H9 (cell line): ENCODE results near the gene CDH26. TPM values are rescaled to one million over a fixed set of nuclear protein-coding genes. Genes with fewer than 3 reads are reported as not detected.

ENCODE experiments used
- DNase-seq: peaks from one replicate; pipeline ENCODE4 v3.0.0-alpha.2; 2017
- H2AFZ ChIP-seq: one replicate; pipeline ENCODE4 v1.6.1; 2013; ENCODE audit warnings: mild to moderate bottlenecking, low read length, control low read depth, moderate library complexity
- H2AK5ac ChIP-seq: 2 replicates; pipeline ENCODE4 v1.6.1; 2013; ENCODE audit warnings: low read length, control low read depth, mixed read lengths; ENCODE audit not compliant: insufficient read length
- H2BK120ac ChIP-seq: one replicate; pipeline ENCODE4 v1.6.1; 2013; ENCODE audit warnings: low read depth, mild to moderate bottlenecking, low read length, control low read depth, inconsistent platforms; ENCODE audit not compliant: poor library complexity, severe bottlenecking
- H2BK12ac ChIP-seq: 2 replicates; pipeline ENCODE4 v1.6.1; 2013; ENCODE audit warnings: low read length, control low read depth, mixed read lengths, low read depth; ENCODE audit not compliant: insufficient read length
- H2BK15ac ChIP-seq: 2 replicates; pipeline ENCODE4 v1.6.1; 2013; ENCODE audit warnings: low read depth, low read length, control low read depth
- H2BK20ac ChIP-seq: one replicate; pipeline ENCODE4 v1.6.1; 2013; ENCODE audit warnings: low read depth, mild to moderate bottlenecking, low read length, control low read depth, inconsistent platforms; ENCODE audit not compliant: poor library complexity, severe bottlenecking
- H2BK5ac ChIP-seq: 2 replicates; pipeline ENCODE4 v1.6.1; 2013; ENCODE audit warnings: low read length, control low read depth, mixed read lengths; ENCODE audit not compliant: insufficient read length
- H3K14ac ChIP-seq: 2 replicates; pipeline ENCODE4 v1.6.1; 2013; ENCODE audit warnings: low read length, control low read depth; ENCODE audit not compliant: insufficient read depth
- H3K18ac ChIP-seq: 2 replicates; pipeline ENCODE4 v1.6.1; 2013; ENCODE audit warnings: low read depth, mild to moderate bottlenecking, mixed read lengths, low read length, control low read depth; ENCODE audit not compliant: insufficient read length
- H3K23ac ChIP-seq: 2 replicates; pipeline ENCODE4 v1.6.1; 2013; ENCODE audit warnings: low read length, control low read depth, mixed read lengths, low read depth; ENCODE audit not compliant: insufficient read length
- H3K23me2 ChIP-seq: 2 replicates; pipeline ENCODE4 v1.6.1; 2013; ENCODE audit warnings: low read depth, mild to moderate bottlenecking, mixed read lengths, low read length, control low read depth; ENCODE audit not compliant: insufficient read length, poor library complexity, severe bottlenecking
- H3K27ac ChIP-seq: 2 replicates; pipeline ENCODE4 v1.5.1; 2013; ENCODE audit warnings: low read length, control low read depth, mixed read lengths, low read depth; ENCODE audit not compliant: insufficient read length
- H3K27me3 ChIP-seq: 2 replicates; pipeline ENCODE4 v1.6.1; 2013; ENCODE audit warnings: low read length, control low read depth, inconsistent platforms; ENCODE audit not compliant: insufficient read depth
- H3K4ac ChIP-seq: 2 replicates; pipeline ENCODE4 v1.6.1; 2013; ENCODE audit warnings: low read depth, mild to moderate bottlenecking, control low read depth, inconsistent platforms, low read length, moderate library complexity
- H3K4me1 ChIP-seq: 2 replicates; pipeline ENCODE4 v1.6.1; 2013; ENCODE audit warnings: low read length, control low read depth, inconsistent platforms; ENCODE audit not compliant: insufficient read depth
- H3K4me2 ChIP-seq: 2 replicates; pipeline ENCODE4 v1.6.1; 2013; ENCODE audit warnings: low read length, control low read depth, mixed read lengths; ENCODE audit not compliant: insufficient read length, insufficient read depth
- H3K56ac ChIP-seq: 2 replicates; pipeline ENCODE4 v1.6.1; 2013; ENCODE audit warnings: low read depth, mild to moderate bottlenecking, mixed read lengths, low read length, control low read depth; ENCODE audit not compliant: insufficient read length
- H3K79me1 ChIP-seq: 2 replicates; pipeline ENCODE4 v1.6.1; 2013; ENCODE audit warnings: low read depth, mild to moderate bottlenecking, moderate library complexity, low read length, control low read depth, inconsistent platforms; ENCODE audit not compliant: insufficient read depth, poor library complexity, severe bottlenecking
- H3K79me2 ChIP-seq: 2 replicates; pipeline ENCODE4 v1.6.1; 2013; ENCODE audit warnings: low read length, control low read depth, inconsistent platforms; ENCODE audit not compliant: insufficient read depth
- H3K9ac ChIP-seq: 2 replicates; pipeline ENCODE4 v1.6.1; 2013; ENCODE audit warnings: low read length, control low read depth, mixed read lengths; ENCODE audit not compliant: insufficient read length; ENCODE audit errors: extremely low read depth
- H3K9me3 ChIP-seq: one replicate; pipeline ENCODE4 v1.6.1; 2013; ENCODE audit warnings: low read depth, low read length, inconsistent platforms; ENCODE audit not compliant: control insufficient read depth
- H3T11ph ChIP-seq: one replicate; pipeline ENCODE4 v1.6.1; 2013; ENCODE audit warnings: mild to moderate bottlenecking, low read length, control low read depth, inconsistent platforms
- H4K20me1 ChIP-seq: one replicate; pipeline ENCODE4 v1.6.1; 2013; ENCODE audit not compliant: control insufficient read depth, insufficient read length, insufficient read depth
- H4K5ac ChIP-seq: 2 replicates; pipeline ENCODE4 v1.6.1; 2013; ENCODE audit warnings: low read depth, mild to moderate bottlenecking, mixed read lengths, low read length, control low read depth; ENCODE audit not compliant: insufficient read length
- H4K8ac ChIP-seq: replicated peaks from 2 replicates; pipeline ENCODE4 v1.6.1; 2013; ENCODE audit warnings: low read length, control low read depth, mixed read lengths, low read depth; ENCODE audit not compliant: insufficient read length
- H4K91ac ChIP-seq: 2 replicates; pipeline ENCODE4 v1.6.1; 2013; ENCODE audit warnings: low read depth, mild to moderate bottlenecking, moderate library complexity, mixed read lengths, low read length, control low read depth; ENCODE audit not compliant: insufficient read length
- H3K27ac Mint-ChIP-seq, 3 experiments: 2 replicates in 2 of 3; 3 replicates in 1 of 3; pipeline ENCODE4 v1.8.0; 2020 to 2021; ENCODE audit warnings: mixed read lengths in 3 of 3, mild to moderate bottlenecking in 1 of 3, moderate library complexity in 1 of 3
- H3K27me3 Mint-ChIP-seq: 2 replicates; pipeline ENCODE4 v1.8.0; 2021; ENCODE audit warnings: low read depth, mild to moderate bottlenecking, moderate library complexity, mixed read lengths
- H3K36me3 Mint-ChIP-seq, 3 experiments: 2 replicates in 2 of 3; 3 replicates in 1 of 3; pipeline ENCODE4 v1.8.0; 2020 to 2021; ENCODE audit warnings: low read depth in 3 of 3, mixed read lengths in 3 of 3; ENCODE audit not compliant: insufficient read depth in 1 of 3
- H3K4me1 Mint-ChIP-seq, 2 experiments: 2 replicates each; pipeline ENCODE4 v1.8.0; 2020; ENCODE audit warnings: mixed read lengths in 2 of 2
- H3K4me3 Mint-ChIP-seq, 2 experiments: 2 replicates in 1 of 2; 3 replicates in 1 of 2; pipeline ENCODE4 v1.8.0; 2020 to 2021; ENCODE audit warnings: mild to moderate bottlenecking in 2 of 2, mixed read lengths in 2 of 2, moderate library complexity in 1 of 2
- H3K9me3 Mint-ChIP-seq, 2 experiments: 2 replicates in 1 of 2; 3 replicates in 1 of 2; pipeline ENCODE4 v1.8.0; 2020; ENCODE audit warnings: mild to moderate bottlenecking in 2 of 2, mixed read lengths in 2 of 2, moderate library complexity in 1 of 2
- CTCF ChIP-seq: fragments of 200-600 bp; sonication (generic); conservative IDR thresholded peaks from 3 replicates; pipeline ENCODE4 v1.8.0; 2021; ENCODE audit warnings: antibody characterized with exemption, mild to moderate bottlenecking
- WGBS: extraction: QIAGEN DNeasy Blood & Tissue Kit; methylation state at CpG from one replicate; pipeline ENCODE4 v1.1.7; 2013; ENCODE audit warnings: missing lambda C conversion rate, low lambda C conversion rate, mixed read lengths; ENCODE audit not compliant: insufficient read length; ENCODE audit errors: extremely low coverage; 5-methylcytosine and 5-hydroxymethylcytosine counted together
- total RNA-seq: library from RNA; stranded (reverse); gene quantifications from 2 replicates; pipeline ENCODE4 v1.2.1, GENCODE V29; 2021

The CDH26 gene
- total RNA-seq, 1 experiment from 2014 or later: 0.79 TPM

GRCh38 chr20:59933849-59934585 lies 24.2 kb upstream of the CDH26 start:
- WGBS: no CpG with 5 or more reads among the region's 59 CpGs

More at GRCh38 chr20:59933849-59934585, 24.2 kb upstream of the CDH26 start:
- H2BK120ac ChIP-seq: no peak overlapping the region
- H3K27ac ChIP-seq: no peak overlapping the region
- no peak overlapping the region for H2BK12ac ChIP-seq
- no peak overlapping the region for H3K9ac ChIP-seq
- no peak overlapping the region for H2BK5ac ChIP-seq
- Mint-ChIP-seq H3K27ac (no peak overlapping the region), H3K4me1 (peaks cover 6 to 13% of the 10 kb centered on the region in 2 experiments), H3K27me3 (peaks cover 48% of the 10 kb centered on the region), H3K9me3 (peaks cover 5 to 6% of the 10 kb centered on the region in 2 experiments; a peak in 3 of 5 replicates), H3K4me3 (peak overlapping the region; percentile 53 to 79), H3K36me3 (peaks cover 4 to 8% (median 5%) of the 10 kb centered on the region in 3 experiments)
- H4K20me1 ChIP-seq: no peaks in the 10 kb centered on the region
- no peak overlapping the region for H3T11ph ChIP-seq
- H2BK20ac ChIP-seq: no peak overlapping the region
- H3K18ac ChIP-seq: no peak overlapping the region
- no peaks in the 10 kb centered on the region for H3K79me2 ChIP-seq
- peak overlapping the region; percentile 53 for H3K4me2 ChIP-seq
- peaks cover 5% of the 10 kb centered on the region for H3K23me2 ChIP-seq
- H2AK5ac ChIP-seq: no peak overlapping the region
- H3K79me1 ChIP-seq: no peaks in the 10 kb centered on the region
- no peaks in the 10 kb centered on the region for H3K4me1 ChIP-seq
- no peak overlapping the region for H3K56ac ChIP-seq
- no peak overlapping the region for H4K8ac ChIP-seq
- H3K9me3 ChIP-seq: no peaks in the 10 kb centered on the region
- no peak overlapping the region for H4K91ac ChIP-seq
- H3K4ac ChIP-seq: no peak overlapping the region
- no peak overlapping the region for H3K14ac ChIP-seq
- H2AFZ ChIP-seq: no peak overlapping the region
- H4K5ac ChIP-seq: no peak overlapping the region
- H3K27me3 ChIP-seq: peaks cover 6% of the 10 kb centered on the region; the same call in 1 of the 2 replicates
- TF ChIP-seq CTCF: peak; percentile 98
- H2BK15ac ChIP-seq: no peak overlapping the region
- H3K23ac ChIP-seq: no peak overlapping the region
- DNase-seq: peak; percentile 84
